Transverse colon (tissue), 4 donors: ENCODE data around the gene LRP1B.

Source experiments
- CTCF ChIP-seq, 5 experiments: fragments of 200-600 bp in 3 of 5; fragments of 450-650 bp in 2 of 5; sonication (generic) in 3 of 5; IDR thresholded peaks; 1 replicate in 2 of 5; 2 replicates in 3 of 5; pipeline ENCODE4 v1.5.1; 2016 to 2017; ENCODE audit warnings: antibody characterized with exemption in 5 of 5, inconsistent platforms in 3 of 5, mild to moderate bottlenecking in 2 of 5, moderate library complexity in 1 of 5
- POLR2AphosphoS5 ChIP-seq, 3 donors: sonication (generic); formaldehyde crosslinking; IDR thresholded peaks; one replicate each; pipeline ENCODE4 v1.6.1; 2016; ENCODE audit warnings: antibody characterized with exemption in 3 of 3

- no peak for TF ChIP-seq CTCF (IDR thresholded peaks at IDR 0.05)
- no peak for TF ChIP-seq POLR2AphosphoS5 (IDR thresholded peaks at IDR 0.05)
Measured at GRCh38 chr2:140201572-140201971, 1929.2 kb downstream of the LRP1B start.
